Vagina (tissue), 2 donors: ENCODE data around the gene BRSK2. TPM values are rescaled to one million over a fixed set of nuclear protein-coding genes. Genes with fewer than 3 reads are reported as not detected.

Experiments
- DNase-seq, 2 donors: peaks; one replicate each; pipeline ENCODE4 v3.0.0-alpha.2; 2017; ENCODE audit errors: extremely low spot score in 2 of 2
- H3K27ac ChIP-seq: fragments of 200-600 bp; sonication (generic); one replicate; pipeline ENCODE4 v1.5.1; 2019
- H3K27me3 ChIP-seq: fragments of 200-600 bp; sonication (generic); one replicate; pipeline ENCODE4 v1.5.1; 2019
- H3K36me3 ChIP-seq, 2 donors: fragments of 200-600 bp; sonication (generic); one replicate each; pipeline ENCODE4 v1.5.1; 2017 to 2019
- H3K4me1 ChIP-seq: fragments of 200-600 bp; sonication (generic); one replicate; pipeline ENCODE4 v1.5.1; 2019
- H3K4me3 ChIP-seq, 2 donors: fragments of 200-600 bp; sonication (generic); 1 replicate in 1 of 2; 2 replicates in 1 of 2; pipeline ENCODE4 v1.5.1; 2016 to 2019
- H3K9me3 ChIP-seq: fragments of 200-600 bp; sonication (generic); one replicate; pipeline ENCODE4 v1.5.1; 2019
- CTCF ChIP-seq, 3 experiments: fragments of 450-650 bp in 2 of 3; fragments of 200-600 bp in 1 of 3; sonication (generic) in 1 of 3; IDR thresholded peaks; one replicate each; pipeline ENCODE4 v1.5.1; 2017 to 2019; ENCODE audit warnings: antibody characterized with exemption in 3 of 3, mild to moderate bottlenecking in 2 of 3, moderate library complexity in 2 of 3
- POLR2A ChIP-seq, 2 donors: fragments of 450-650 bp; IDR thresholded peaks; one replicate each; pipeline ENCODE4 v1.6.1; 2017; ENCODE audit warnings: antibody characterized with exemption in 2 of 2, mild to moderate bottlenecking in 2 of 2, moderate library complexity in 2 of 2
- POLR2AphosphoS5 ChIP-seq, 2 donors: sonication (generic); formaldehyde crosslinking; IDR thresholded peaks; one replicate each; pipeline ENCODE4 v1.9.0; 2017; ENCODE audit warnings: antibody characterized with exemption in 2 of 2, mild to moderate bottlenecking in 2 of 2, low read depth in 1 of 2; ENCODE audit not compliant: insufficient read depth in 1 of 2
- intact Hi-C: fragments of 100-400 bp; cut with DNase I; formaldehyde crosslinking; loops from one replicate; pipeline ENCODE4 v1.15.1; 2023
- total RNA-seq: library from RNA; depleted of rRNA; stranded (reverse); fragments of >200 nt; gene quantifications from one replicate; pipeline ENCODE4 v1.2.3, GENCODE V29; 2016

BRSK2 gene
- total RNA-seq, 1 donor from 2014 or later = 3.9 TPM

DNA sequence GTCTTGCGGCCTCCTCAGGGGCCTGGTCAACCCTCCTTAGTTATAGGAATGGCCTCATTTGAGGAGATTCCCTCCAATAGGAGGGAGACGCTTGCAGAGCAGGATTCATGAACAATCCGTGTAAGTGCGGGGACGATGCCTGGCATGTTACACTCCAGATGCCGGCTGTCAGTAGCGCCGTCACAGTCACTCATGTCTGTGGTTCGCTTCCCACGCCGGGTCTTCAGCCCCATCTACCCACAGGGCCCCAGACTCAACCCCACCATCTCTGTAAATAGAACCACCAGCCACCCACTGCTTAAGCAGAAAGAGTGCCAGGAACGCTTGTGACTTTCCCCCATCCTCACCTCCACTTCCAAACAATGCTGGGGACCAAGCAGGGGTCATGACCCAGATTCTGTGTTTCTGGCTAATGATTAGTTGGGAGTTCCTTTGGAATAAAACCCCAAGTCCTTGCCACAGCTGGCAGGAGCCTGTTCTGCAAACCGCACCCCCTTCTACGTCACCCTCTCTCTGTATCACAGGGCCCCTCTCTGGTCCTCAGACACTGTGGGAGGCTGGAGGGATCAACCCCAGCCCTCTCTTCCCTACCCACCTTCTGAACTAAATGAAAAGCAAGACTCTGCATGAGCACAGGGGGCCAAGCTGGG lies 41.5 kb upstream of the BRSK2 start:
- Histone ChIP-seq H3K36me3 (no peaks in the 10 kb centered on the region), H3K4me1 (no peaks in the 10 kb centered on the region), H3K27me3 (no peaks in the 10 kb centered on the region), H3K27ac (no peak overlapping the region), H3K4me3 (no peak overlapping the region), H3K9me3 (no peaks in the 10 kb centered on the region)
- DNase-seq = no peak
- TF ChIP-seq POLR2A (IDR thresholded peaks at IDR 0.05) = no peak
- no peak for TF ChIP-seq CTCF (IDR thresholded peaks at IDR 0.05)
- no peak for TF ChIP-seq POLR2AphosphoS5 (IDR thresholded peaks at IDR 0.05; ENCODE audit: insufficient read depth in 1 of 2, low read depth in 1 of 2)
- intact Hi-C loops = no loop called here

DNA sequence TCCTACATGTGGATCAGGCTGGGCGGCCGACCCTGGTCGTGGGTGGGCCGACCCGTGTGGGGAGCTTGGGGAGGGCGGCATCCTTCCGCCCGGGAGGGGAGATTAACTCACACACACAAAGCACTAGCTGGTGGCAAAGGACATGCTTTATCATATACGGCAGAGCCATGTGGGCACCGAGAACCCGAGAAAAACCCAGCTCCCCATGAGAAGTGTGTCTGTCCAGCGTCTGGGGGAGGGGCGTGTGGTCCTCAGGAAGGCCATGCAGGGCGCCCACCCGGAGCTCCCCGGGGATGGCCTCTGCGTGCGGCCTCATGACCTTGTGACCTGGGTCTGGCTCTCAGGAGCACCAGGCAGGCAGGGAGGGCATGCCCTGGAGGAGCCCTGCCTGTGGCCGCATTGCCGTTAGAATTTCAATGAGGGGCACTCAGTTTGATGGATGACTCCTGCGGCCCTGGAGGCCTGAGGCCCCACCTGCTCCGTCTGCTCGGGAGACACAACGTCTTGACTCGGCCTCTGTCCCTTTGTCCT lies 40.9 kb upstream of the BRSK2 start:
- Histone ChIP-seq H3K27me3 (no peaks in the 10 kb centered on the region), H3K36me3 (no peaks in the 10 kb centered on the region), H3K27ac (no peak overlapping the region), H3K9me3 (no peaks in the 10 kb centered on the region), H3K4me3 (no peak overlapping the region), H3K4me1 (no peaks in the 10 kb centered on the region)
- intact Hi-C loops = no loop called here
- TF ChIP-seq POLR2A (IDR thresholded peaks at IDR 0.05) = no peak
- no peak for TF ChIP-seq CTCF (IDR thresholded peaks at IDR 0.05)
- no peak for TF ChIP-seq POLR2AphosphoS5 (IDR thresholded peaks at IDR 0.05; ENCODE audit: insufficient read depth in 1 of 2, low read depth in 1 of 2)
- DNase-seq = no peak

- H3K27me3 ChIP-seq = no peaks in the 10 kb centered on the region
- no peaks in the 10 kb centered on the region for H3K4me1 ChIP-seq
- H3K36me3 ChIP-seq = no peaks in the 10 kb centered on the region
- no peak overlapping the region for H3K4me3 ChIP-seq
- intact Hi-C loops = no loop called here
- TF ChIP-seq POLR2AphosphoS5 (IDR thresholded peaks at IDR 0.05; ENCODE audit: insufficient read depth in 1 of 2, low read depth in 1 of 2) (no peak), CTCF (IDR thresholded peaks at IDR 0.05) (no peak)
- H3K9me3 ChIP-seq = no peaks in the 10 kb centered on the region
- H3K27ac ChIP-seq = no peak overlapping the region
- DNase-seq = no peak
These were observed 40.2 kb upstream of the BRSK2 start for GRCh38 chr11:1349327-1350041.

DNA sequence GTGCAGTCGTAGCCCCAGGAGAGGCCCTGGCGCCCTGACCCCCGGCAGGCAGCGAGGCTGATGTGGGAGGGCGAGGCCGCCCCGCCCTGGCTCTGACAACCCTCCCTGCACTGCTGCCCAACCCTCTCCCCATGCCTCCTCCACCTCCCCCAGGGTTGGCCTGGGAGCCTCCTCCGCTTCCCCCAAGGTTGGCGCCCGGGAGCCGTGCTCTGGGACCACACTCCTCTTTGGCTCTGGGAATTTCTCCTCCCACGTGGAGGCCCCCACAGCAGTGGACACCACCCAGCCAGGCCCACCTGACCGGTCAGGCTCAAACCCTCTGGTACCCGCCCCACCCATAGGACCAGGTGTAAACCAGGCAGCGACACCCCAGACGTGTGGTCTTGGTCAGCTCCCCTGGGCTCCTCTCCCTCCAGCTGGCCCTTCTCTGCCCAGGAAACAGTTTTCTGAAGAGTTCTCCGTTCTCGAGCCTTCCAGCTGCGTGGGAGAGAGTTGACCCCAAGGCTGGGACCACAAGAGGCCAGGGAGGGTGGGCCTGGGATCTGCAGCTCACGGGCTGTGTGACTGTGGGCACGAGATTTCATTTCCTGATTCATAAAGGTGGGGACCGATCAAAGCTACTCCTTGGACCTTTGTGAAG lies 39.5 kb upstream of the BRSK2 start:
- no peaks in the 10 kb centered on the region for H3K4me1 ChIP-seq
- no peaks in the 10 kb centered on the region for H3K36me3 ChIP-seq
- intact Hi-C loops = no loop called here
- TF ChIP-seq POLR2A (IDR thresholded peaks at IDR 0.05) = no peak
- no peak for TF ChIP-seq CTCF (IDR thresholded peaks at IDR 0.05)
- no peak for TF ChIP-seq POLR2AphosphoS5 (IDR thresholded peaks at IDR 0.05; ENCODE audit: insufficient read depth in 1 of 2, low read depth in 1 of 2)
- no peak for DNase-seq
- H3K27ac ChIP-seq = no peak overlapping the region
- H3K4me3 ChIP-seq = no peak overlapping the region
- no peaks in the 10 kb centered on the region for H3K27me3 ChIP-seq
- H3K9me3 ChIP-seq = no peaks in the 10 kb centered on the region
